Heart right ventricle (tissue), 16 donors: ENCODE results near the gene ARHGDIG. TPM values are rescaled to one million over a fixed set of nuclear protein-coding genes. Genes with fewer than 3 reads are reported as not detected.

Experiments used
- ATAC-seq, 8 donors: fragments of 200-7000 bp; cut with Tn5 transposase; one replicate each; pipeline ENCODE4 v1.9.1; 2020; ENCODE audit warnings: mild to moderate bottlenecking in 8 of 8, moderate library complexity in 8 of 8, moderate number of reproducible peaks in 1 of 8
- DNase-seq, 2 donors: peaks; one replicate each; pipeline ENCODE4 v3.0.0-alpha.2; 2020
- H3K27ac ChIP-seq, 10 donors: fragments of 200-600 bp; sonication (generic) in 2 of 10; one replicate each; pipeline versions ENCODE4 v1.5.0 to v1.8.0; 2020 to 2022; ENCODE audit warnings: mild to moderate bottlenecking in 3 of 10
- H3K27me3 ChIP-seq, 7 donors: fragments of 200-600 bp; one replicate each; pipeline ENCODE4 v1.8.0; 2021 to 2022; ENCODE audit warnings: mild to moderate bottlenecking in 2 of 7
- H3K36me3 ChIP-seq, 9 donors: fragments of 200-600 bp; sonication (generic) in 1 of 9; one replicate each; pipeline versions ENCODE4 v1.5.0 to v1.8.0; 2020 to 2022; ENCODE audit warnings: mild to moderate bottlenecking in 2 of 9
- H3K4me1 ChIP-seq, 9 donors: fragments of 200-600 bp; sonication (generic) in 1 of 9; one replicate each; pipeline versions ENCODE4 v1.5.0 to v1.8.0; 2020 to 2022; ENCODE audit warnings: mild to moderate bottlenecking in 4 of 9
- H3K4me3 ChIP-seq, 10 donors: fragments of 200-600 bp; sonication (generic) in 2 of 10; one replicate each; pipeline versions ENCODE4 v1.5.0 to v1.8.0; 2020 to 2022; ENCODE audit warnings: mild to moderate bottlenecking in 7 of 10, moderate library complexity in 2 of 10
- H3K9me3 ChIP-seq, 11 donors: fragments of 200-600 bp in 10 of 11; sonication (generic) in 2 of 11; one replicate each; pipeline versions ENCODE4 v1.5.0 to v1.8.0; 2013 to 2022; ENCODE audit warnings: mild to moderate bottlenecking in 2 of 11, control low read depth in 1 of 11, moderate library complexity in 1 of 11
- WGBS, 2 donors: extraction: QIAGEN DNeasy Blood & Tissue Kit; methylation state at CpG; one replicate each; pipeline ENCODE4 v1.1.7; 2013; ENCODE audit warnings: inconsistent platforms in 1 of 2; 5-methylcytosine and 5-hydroxymethylcytosine counted together
- intact Hi-C, 10 donors: fragments of 100-400 bp; cut with DNase I; formaldehyde crosslinking; loops; one replicate each; pipeline versions ENCODE4 v1.11.1 to v1.14.2; 2022
- polyA plus RNA-seq, 2 donors: library from polyadenylated mRNA; stranded (reverse); fragments of 200-250 nt; gene quantifications; one replicate each; pipeline ENCODE4 v1.2.3, GENCODE V29; 2013
- total RNA-seq, 10 donors: library from RNA; stranded (reverse); fragmentation: NEBNext Ultra II Directional in 3 of 10; extraction: Animal tissue kit (Norgen Biotek cat#: 25700) in 3 of 10; gene quantifications; one replicate each; pipeline versions ENCODE4 v1.2.1 to v1.2.4, GENCODE V29; 2021 to 2023
- TF ChIP-seq, protein P1 (sequence below), 9 donors: fragments of 200-600 bp; sonication (generic) in 2 of 9; IDR thresholded peaks; one replicate each; pipeline versions ENCODE4 v1.5.0 to v1.8.0; 2021 to 2022; ENCODE audit warnings: antibody characterized with exemption in 9 of 9, mild to moderate bottlenecking in 5 of 9, moderate library complexity in 1 of 9
- donor health status: Arrhythmogenic right ventricular cardiomyopathy.
- donor health status: ischemic (EF 13 %, LVEDD 7.1; RV severe dilation, severe dysfunction).
- donor health status: healthy with polysubstance abuse.
- donor health status: DM: no; HTN: yes; CAD: no.
- donor health status: DM: no; HTN: no; CAD: no.
- donor health status: ischemic (EF 25% LVEDD 6.9; RV normal size, moderate dysfunction).
- donor health status: ischemic (EF 25% LVEDD 5.7; RV mildly dilated, moderate dysfunction).
- donor health status: healthy.
- donor health status: DM: yes; HTN: yes; CAD: no.
- donor health status: Ischemic cardiomyopathy.
- donor health status: ischemic (EF 35%, LVEDD 5.7; RV mildly dilated, moderate dysfunction).
- donor health status: nonischemic (EF 11% LVEDD 7.7; RV severe dilation, severe dysfunction).
- donor health status: DM: yes; HTN: yes; CAD: no.
- donor health status: PGD.
- donor health status: ischemic (EF 29% LVEDD 5.4; RV normal size, mild dysfunction).
- donor health status: nonischemic (EF 23%, LVEDD 6.1; RV moderate dilation, normal function).

Gene ARHGDIG
- total and polyA plus RNA-seq, 12 donors = 0.17 to 16.9 (median 9.1) TPM

DNA sequence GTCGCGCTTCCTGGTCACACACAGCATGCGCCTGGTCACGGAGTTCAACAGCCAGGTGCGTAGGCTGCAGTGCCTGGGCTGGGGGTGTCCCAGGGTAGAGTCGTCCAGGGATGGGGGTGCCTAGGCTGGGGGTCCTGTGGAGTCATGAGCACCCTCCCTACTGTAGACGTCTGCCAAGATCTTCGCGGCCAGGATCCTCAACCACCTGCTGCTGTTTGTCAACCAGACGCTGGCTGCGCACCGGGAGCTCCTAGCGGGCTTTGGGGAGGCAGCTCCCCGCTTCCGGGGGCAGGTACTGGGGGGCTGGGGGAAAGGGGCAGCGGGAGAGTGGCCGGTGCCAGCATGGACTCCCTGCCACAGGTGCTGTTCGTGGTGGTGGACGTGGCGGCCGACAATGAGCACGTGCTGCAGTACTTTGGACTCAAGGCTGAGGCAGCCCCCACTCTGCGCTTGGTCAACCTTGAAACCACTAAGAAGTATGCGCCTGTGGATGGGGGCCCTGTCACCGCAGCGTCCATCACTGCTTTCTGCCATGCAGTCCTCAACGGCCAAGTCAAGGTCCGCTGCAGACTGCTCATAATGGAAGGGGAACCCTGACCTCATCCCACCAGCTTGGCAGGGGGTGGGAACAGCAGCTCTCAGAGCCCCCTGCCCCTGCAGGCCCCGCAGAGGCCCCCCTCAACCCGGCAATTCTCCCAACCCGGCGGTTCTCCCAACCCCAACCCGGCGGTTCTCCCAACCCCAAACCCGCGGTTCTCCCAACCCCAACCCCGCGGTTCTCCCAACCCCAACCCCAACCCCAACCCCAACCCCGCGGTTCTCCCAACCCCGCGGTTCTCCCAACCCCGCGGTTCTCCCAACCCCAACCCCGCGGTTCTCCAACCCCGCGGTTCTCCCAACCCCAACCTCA lies 5.0 kb downstream of the ARHGDIG start:
- TF ChIP-seq, protein P1, sequence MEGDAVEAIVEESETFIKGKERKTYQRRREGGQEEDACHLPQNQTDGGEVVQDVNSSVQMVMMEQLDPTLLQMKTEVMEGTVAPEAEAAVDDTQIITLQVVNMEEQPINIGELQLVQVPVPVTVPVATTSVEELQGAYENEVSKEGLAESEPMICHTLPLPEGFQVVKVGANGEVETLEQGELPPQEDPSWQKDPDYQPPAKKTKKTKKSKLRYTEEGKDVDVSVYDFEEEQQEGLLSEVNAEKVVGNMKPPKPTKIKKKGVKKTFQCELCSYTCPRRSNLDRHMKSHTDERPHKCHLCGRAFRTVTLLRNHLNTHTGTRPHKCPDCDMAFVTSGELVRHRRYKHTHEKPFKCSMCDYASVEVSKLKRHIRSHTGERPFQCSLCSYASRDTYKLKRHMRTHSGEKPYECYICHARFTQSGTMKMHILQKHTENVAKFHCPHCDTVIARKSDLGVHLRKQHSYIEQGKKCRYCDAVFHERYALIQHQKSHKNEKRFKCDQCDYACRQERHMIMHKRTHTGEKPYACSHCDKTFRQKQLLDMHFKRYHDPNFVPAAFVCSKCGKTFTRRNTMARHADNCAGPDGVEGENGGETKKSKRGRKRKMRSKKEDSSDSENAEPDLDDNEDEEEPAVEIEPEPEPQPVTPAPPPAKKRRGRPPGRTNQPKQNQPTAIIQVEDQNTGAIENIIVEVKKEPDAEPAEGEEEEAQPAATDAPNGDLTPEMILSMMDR (IDR thresholded peaks at IDR 0.05) = no peak
- Histone ChIP-seq H3K9me3 (no peaks in the 10 kb centered on the region), H3K4me3 (no peak overlapping the region), H3K27ac (no peak overlapping the region), H3K27me3 (peaks cover 0 to 22% (median 14%) of the 10 kb centered on the region in 7 donors), H3K36me3 (peaks cover 0 to 41% (median 17%) of the 10 kb centered on the region in 9 donors), H3K4me1 (peaks cover 0 to 12% (median 10%) of the 10 kb centered on the region in 9 donors)
- ATAC-seq (no peak), DNase-seq (no peak)
- intact Hi-C loops = no loop called here
- WGBS, 2 donors = 96 to 97% methylated on average over 40 to 48 of the region's 48 CpGs

DNA sequence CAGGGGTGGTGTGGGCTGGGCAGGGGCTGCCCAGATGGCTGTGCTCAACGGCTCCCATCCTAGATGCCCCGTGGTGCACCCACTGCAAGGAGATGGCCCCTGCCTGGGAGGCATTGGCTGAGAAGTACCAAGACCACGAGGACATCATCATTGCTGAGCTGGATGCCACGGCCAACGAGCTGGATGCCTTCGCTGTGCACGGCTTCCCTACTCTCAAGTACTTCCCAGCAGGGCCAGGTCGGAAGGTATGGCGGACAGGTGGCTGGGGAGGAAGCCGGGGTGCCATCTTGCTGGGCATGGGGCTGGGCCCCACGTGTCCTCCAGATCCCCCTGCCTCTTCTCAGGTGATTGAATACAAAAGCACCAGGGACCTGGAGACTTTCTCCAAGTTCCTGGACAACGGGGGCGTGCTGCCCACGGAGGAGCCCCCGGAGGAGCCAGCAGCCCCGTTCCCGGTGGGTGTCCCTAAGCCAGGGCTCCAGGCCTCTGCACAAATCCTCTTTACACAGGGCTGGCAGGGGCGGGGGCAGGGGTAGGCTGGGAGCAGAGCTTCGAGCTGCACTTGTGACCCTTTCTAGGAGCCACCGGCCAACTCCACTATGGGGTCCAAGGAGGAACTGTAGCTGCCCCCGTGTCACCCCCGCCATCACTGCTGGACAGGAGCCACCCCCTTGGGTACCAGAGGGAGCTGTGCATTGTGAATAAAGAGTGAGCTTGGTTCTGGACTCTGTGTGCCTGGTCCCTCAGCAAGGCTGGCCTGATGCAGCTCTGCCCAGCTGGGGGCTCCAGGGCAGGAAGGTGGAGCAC lies 6.3 kb downstream of the ARHGDIG start:
- H3K9me3 ChIP-seq = no peaks in the 10 kb centered on the region

DNA sequence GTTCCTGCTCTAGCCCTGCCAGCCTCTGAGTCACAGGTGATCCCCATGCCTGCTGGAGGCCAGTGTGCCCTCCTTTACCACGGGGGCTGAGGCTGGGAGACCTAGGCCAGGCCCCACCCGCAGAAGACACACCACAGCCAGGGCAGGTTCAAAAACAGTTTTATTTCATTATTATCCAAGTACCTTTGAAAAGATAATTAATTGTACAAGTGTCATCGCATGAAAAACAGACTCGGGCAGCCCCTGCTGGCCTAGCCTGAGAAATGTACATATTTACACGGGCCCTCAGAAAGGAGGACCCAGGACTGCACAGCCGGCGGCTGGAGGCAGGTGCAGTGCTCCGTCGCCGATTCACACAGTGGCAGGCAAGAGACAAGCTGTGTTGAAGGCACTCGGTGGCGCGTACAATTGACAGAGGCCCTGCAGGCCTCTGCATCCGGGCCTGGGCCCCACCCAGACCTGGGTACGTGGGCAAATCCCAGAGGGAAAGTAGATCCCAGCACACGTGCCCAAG lies 7.0 kb downstream of the ARHGDIG start:
- H3K36me3 ChIP-seq = peaks cover 0 to 60% (median 17%) of the 10 kb centered on the region in 9 donors
- WGBS, 2 donors = 89% methylated on average over 16 of the region's 16 CpGs

More for the DNA sequence above, 6.3 kb downstream of the ARHGDIG start:
- TF ChIP-seq, protein P1 (IDR thresholded peaks at IDR 0.05) = no peak
- intact Hi-C loops = no loop called here
- Histone ChIP-seq H3K4me3 (no peak overlapping the region), H3K27me3 (peaks cover 0 to 9% (median 4%) of the 10 kb centered on the region in 7 donors), H3K27ac (no peak overlapping the region), H3K36me3 (peaks cover 0 to 54% (median 17%) of the 10 kb centered on the region in 9 donors), H3K4me1 (peaks cover 0 to under 1% (median 0%) of the 10 kb centered on the region in 9 donors)
- ATAC-seq (no peak), DNase-seq (no peak)
- 92 to 95% methylated on average over 22 of the region's 22 CpGs for WGBS, 2 donors

More for the DNA sequence above, 7.0 kb downstream of the ARHGDIG start:
- Histone ChIP-seq H3K27me3 (peaks cover 0 to 3% (median 0%) of the 10 kb centered on the region in 7 donors), H3K27ac (no peak overlapping the region), H3K4me3 (no peak overlapping the region), H3K9me3 (no peaks in the 10 kb centered on the region), H3K4me1 (no peaks in the 10 kb centered on the region)
- TF ChIP-seq, protein P1 (IDR thresholded peaks at IDR 0.05) = no peak
- no peak for DNase-seq
- intact Hi-C loops = no loop called here
- no peak for ATAC-seq
